ENCODE data around the gene TAP2.
A peak's percentile ranks its signal among the peaks of the same experiment; 100 is the strongest.

TAP2 gene

GRCh38 chr6:32847004-32847403 is 8.5 kb upstream of the TAP2 start:
- TF ChIP-seq CTCF (IDR thresholded peaks at IDR 0.05; ENCODE audit: low read depth, low read length), result no peak
- H3K4me3 ChIP-seq (replicated peaks in 1 of 2; ENCODE audit: low read depth in 2 of 2, low read length in 2 of 2), result no peak overlapping the region
- DNase-seq (ENCODE audit: low read depth in 2 of 2), result no peak

- no peak for DNase-seq (ENCODE audit: low read depth in 2 of 2)
- TF ChIP-seq CTCF (IDR thresholded peaks at IDR 0.05; ENCODE audit: low read depth, low read length), result no peak
- no peak overlapping the region for H3K4me3 ChIP-seq (replicated peaks in 1 of 2; ENCODE audit: low read depth in 2 of 2, low read length in 2 of 2)
Observed at GRCh38 chr6:32845384-32845884, 6.9 kb upstream of the TAP2 start.

GRCh38 chr6:32844839-32845383 is 6.4 kb upstream of the TAP2 start:
- no peak for TF ChIP-seq CTCF (IDR thresholded peaks at IDR 0.05; ENCODE audit: low read depth, low read length)
- no peak for DNase-seq (ENCODE audit: low read depth in 2 of 2)
- peak overlapping the region; percentile 69 to 92 for H3K4me3 ChIP-seq (replicated peaks in 1 of 2; ENCODE audit: low read depth in 2 of 2, low read length in 2 of 2)

GRCh38 chr6:32843979-32844838 is 5.7 kb upstream of the TAP2 start, which contains the start of gene PSMB8:
Gene PSMB8 (minus strand): TSS chr6:32844047. CDS start chr6:32843996, 51 bp downstream.
- TF ChIP-seq CTCF (IDR thresholded peaks at IDR 0.05; ENCODE audit: low read depth, low read length), result peak; percentile 31
- DNase-seq (ENCODE audit: low read depth in 2 of 2), result peak; percentile 93 to 94
- H3K4me3 ChIP-seq (replicated peaks in 1 of 2; ENCODE audit: low read depth in 2 of 2, low read length in 2 of 2), result peak within 1 kb of the TSS; percentile 69 to 92

GRCh38 chr6:32843331-32843978 is 4.9 kb upstream of the TAP2 start:
- DNase-seq (ENCODE audit: low read depth in 2 of 2), result peak in 1 of 2 donors; percentile 15
- TF ChIP-seq CTCF (IDR thresholded peaks at IDR 0.05; ENCODE audit: low read depth, low read length), result no peak
- peak overlapping the region; percentile 69 to 92 for H3K4me3 ChIP-seq (replicated peaks in 1 of 2; ENCODE audit: low read depth in 2 of 2, low read length in 2 of 2)

GRCh38 chr6:32842690-32843089 is 4.2 kb upstream of the TAP2 start:
- no peak for DNase-seq (ENCODE audit: low read depth in 2 of 2)
- TF ChIP-seq CTCF (IDR thresholded peaks at IDR 0.05; ENCODE audit: low read depth, low read length), result no peak
- no peak overlapping the region for H3K4me3 ChIP-seq (replicated peaks in 1 of 2; ENCODE audit: low read depth in 2 of 2, low read length in 2 of 2)

Data from cardiac fibroblast (primary cell).